Measurements from ENCODE around the gene TDRD3. TPM values are rescaled to one million over a fixed set of nuclear protein-coding genes. Genes with fewer than 3 reads are reported as not detected.
A peak's percentile ranks its signal among the peaks of the same experiment; 100 is the strongest.

The TDRD3 gene
- total RNA-seq, 1 donor from 2014 or later, result 46.6 TPM

GRCh38 chr13:60392131-60392530 lies 4.9 kb upstream of the TDRD3 start:
- no peaks in the 10 kb centered on the region for H3K9me3 ChIP-seq (replicated peaks)

GRCh38 chr13:60395971-60396782 lies 843 bp upstream of the TDRD3 start:
- TF ChIP-seq, protein P1, sequence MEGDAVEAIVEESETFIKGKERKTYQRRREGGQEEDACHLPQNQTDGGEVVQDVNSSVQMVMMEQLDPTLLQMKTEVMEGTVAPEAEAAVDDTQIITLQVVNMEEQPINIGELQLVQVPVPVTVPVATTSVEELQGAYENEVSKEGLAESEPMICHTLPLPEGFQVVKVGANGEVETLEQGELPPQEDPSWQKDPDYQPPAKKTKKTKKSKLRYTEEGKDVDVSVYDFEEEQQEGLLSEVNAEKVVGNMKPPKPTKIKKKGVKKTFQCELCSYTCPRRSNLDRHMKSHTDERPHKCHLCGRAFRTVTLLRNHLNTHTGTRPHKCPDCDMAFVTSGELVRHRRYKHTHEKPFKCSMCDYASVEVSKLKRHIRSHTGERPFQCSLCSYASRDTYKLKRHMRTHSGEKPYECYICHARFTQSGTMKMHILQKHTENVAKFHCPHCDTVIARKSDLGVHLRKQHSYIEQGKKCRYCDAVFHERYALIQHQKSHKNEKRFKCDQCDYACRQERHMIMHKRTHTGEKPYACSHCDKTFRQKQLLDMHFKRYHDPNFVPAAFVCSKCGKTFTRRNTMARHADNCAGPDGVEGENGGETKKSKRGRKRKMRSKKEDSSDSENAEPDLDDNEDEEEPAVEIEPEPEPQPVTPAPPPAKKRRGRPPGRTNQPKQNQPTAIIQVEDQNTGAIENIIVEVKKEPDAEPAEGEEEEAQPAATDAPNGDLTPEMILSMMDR (IDR thresholded peaks at IDR 0.05; ENCODE audit: borderline replicate concordance), result no peak
- no peaks in the 10 kb centered on the region for H3K36me3 ChIP-seq
- H3K27ac ChIP-seq (replicated peaks), result peak overlapping the region; percentile 100
- H3K4me3 ChIP-seq, result peak overlapping the region; percentile 88
- no peaks in the 10 kb centered on the region for H3K27me3 ChIP-seq (ENCODE audit: low read depth)
- H3K9me3 ChIP-seq (replicated peaks), result no peaks in the 10 kb centered on the region
- intact Hi-C loops (cut with micrococcal nuclease), result no loop called here
- DNase-seq, result peak; percentile 93
- peaks cover 45% of the 10 kb centered on the region for H3K4me1 ChIP-seq

More at GRCh38 chr13:60392131-60392530, 4.9 kb upstream of the TDRD3 start:
- intact Hi-C loops (cut with micrococcal nuclease), result no loop called here
- TF ChIP-seq, protein P1 (IDR thresholded peaks at IDR 0.05; ENCODE audit: borderline replicate concordance), result no peak
- no peak for DNase-seq
- Histone ChIP-seq H3K36me3 (no peaks in the 10 kb centered on the region), H3K27ac (replicated peaks) (no peak overlapping the region), H3K4me1 (peaks cover 13% of the 10 kb centered on the region), H3K27me3 (ENCODE audit: low read depth) (no peaks in the 10 kb centered on the region), H3K4me3 (no peak overlapping the region)

DNA sequence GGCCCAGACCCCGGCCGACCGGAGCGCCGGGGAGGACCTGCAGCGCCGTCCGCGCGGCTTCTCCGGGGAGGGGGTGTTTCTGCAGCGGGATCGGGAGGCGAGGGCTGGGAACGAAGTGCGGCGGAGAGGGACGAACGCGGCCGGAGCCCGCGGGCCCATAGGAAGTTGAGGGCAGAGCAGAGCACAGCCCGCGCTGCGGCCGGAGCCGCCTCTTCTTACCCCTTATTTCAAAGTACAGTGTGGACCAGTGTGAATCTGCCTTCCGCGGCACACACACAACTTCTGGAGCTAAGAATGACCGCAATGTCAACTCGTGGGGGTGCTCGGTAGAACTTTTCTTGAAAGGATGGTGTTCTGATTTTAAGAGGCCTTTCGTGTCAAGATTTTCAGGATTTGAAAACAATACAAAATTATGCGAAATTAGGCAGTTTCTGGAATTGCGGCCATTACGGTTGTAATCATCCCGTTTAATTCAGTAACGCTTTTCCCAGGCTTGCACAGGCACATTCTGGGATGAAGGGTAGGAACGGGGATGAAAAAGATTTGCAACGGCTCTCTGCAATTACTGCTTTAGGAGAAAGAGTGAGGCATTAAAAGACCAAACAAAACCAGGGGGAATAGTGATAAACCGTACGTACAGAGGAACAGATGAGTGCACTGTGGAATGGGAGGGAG lies 821 bp downstream of the TDRD3 start:
- H3K36me3 ChIP-seq, result no peaks in the 10 kb centered on the region
- H3K27ac ChIP-seq (replicated peaks), result peak overlapping the region; percentile 100
- peaks cover 55% of the 10 kb centered on the region for H3K4me1 ChIP-seq
- no peaks in the 10 kb centered on the region for H3K9me3 ChIP-seq (replicated peaks)
- intact Hi-C loops (cut with micrococcal nuclease), result no loop called here
- H3K27me3 ChIP-seq (ENCODE audit: low read depth), result no peaks in the 10 kb centered on the region
- peak; percentile 67 for DNase-seq
- TF ChIP-seq, protein P1 (IDR thresholded peaks at IDR 0.05; ENCODE audit: borderline replicate concordance), result no peak
- peak overlapping the region; percentile 88 for H3K4me3 ChIP-seq

- no peak for DNase-seq
- H3K27ac ChIP-seq (replicated peaks), result peak overlapping the region; percentile 100
- H3K36me3 ChIP-seq, result no peaks in the 10 kb centered on the region
- no peaks in the 10 kb centered on the region for H3K27me3 ChIP-seq (ENCODE audit: low read depth)
- TF ChIP-seq, protein P1 (IDR thresholded peaks at IDR 0.05; ENCODE audit: borderline replicate concordance), result no peak
- peak overlapping the region; percentile 88 for H3K4me3 ChIP-seq
- H3K9me3 ChIP-seq (replicated peaks), result no peaks in the 10 kb centered on the region
- peaks cover 58% of the 10 kb centered on the region for H3K4me1 ChIP-seq
- intact Hi-C loops (cut with micrococcal nuclease), result no loop called here
These were observed 1.4 kb downstream of the TDRD3 start for GRCh38 chr13:60398379-60398891.

- intact Hi-C loops (cut with micrococcal nuclease), result no loop called here
- Histone ChIP-seq H3K9me3 (replicated peaks) (no peaks in the 10 kb centered on the region), H3K27me3 (ENCODE audit: low read depth) (no peaks in the 10 kb centered on the region), H3K36me3 (no peaks in the 10 kb centered on the region), H3K4me1 (peaks cover 58% of the 10 kb centered on the region), H3K27ac (replicated peaks) (peak overlapping the region; percentile 100), H3K4me3 (peak overlapping the region; percentile 88)
- no peak for DNase-seq
- TF ChIP-seq, protein P1 (IDR thresholded peaks at IDR 0.05; ENCODE audit: borderline replicate concordance), result no peak
These were observed 2.0 kb downstream of the TDRD3 start for GRCh38 chr13:60398907-60399589.
